ENCODE data around the gene EPOP. TPM values are rescaled to one million over a fixed set of nuclear protein-coding genes. Genes with fewer than 3 reads are reported as not detected.

Gene EPOP
- total and polyA plus RNA-seq, 2 of the 13 experiments (the other 11 are each of a cell fraction or from before 2014, with no cell fraction given), result 14.7 to 37.8 TPM

DNA sequence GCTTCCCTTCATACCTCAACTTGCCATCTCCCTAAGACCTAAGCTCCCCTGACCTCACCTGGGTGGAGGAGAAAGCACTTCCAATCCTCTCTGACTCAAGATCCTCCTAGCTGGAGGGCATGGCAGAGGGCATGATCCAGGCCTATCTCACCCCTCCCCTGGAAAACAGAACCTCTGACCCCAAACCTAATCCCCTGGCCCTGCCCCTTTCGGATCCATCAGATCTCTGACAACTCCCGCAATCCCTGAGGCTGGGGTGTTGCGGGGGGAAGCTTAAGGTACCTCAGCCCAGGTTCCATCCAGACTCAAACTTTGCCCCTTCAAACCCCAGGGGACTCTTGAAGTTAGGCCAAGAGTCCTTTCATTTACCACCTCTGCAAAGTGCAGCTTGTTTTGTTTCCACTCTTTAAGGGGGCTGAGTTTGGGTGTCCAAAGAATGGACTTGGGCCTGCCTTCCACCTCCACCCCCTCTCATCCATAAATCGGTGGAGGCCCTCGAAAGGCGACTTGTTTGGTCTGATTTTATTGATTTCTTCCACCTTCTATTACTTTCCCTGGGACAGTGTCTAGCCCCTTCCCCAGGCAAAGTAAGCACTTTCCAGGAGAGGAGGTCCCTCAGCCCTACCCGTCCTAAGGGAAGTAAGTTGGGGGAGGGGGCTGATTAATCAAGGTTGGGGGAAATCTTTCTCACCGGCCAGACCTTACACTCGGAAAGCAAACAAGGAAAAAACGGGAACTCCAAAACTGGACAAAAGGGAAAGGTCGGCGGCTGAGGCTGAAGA is 2.6 kb downstream of the EPOP start (continued):
- TF ChIP-seq, protein P1, sequence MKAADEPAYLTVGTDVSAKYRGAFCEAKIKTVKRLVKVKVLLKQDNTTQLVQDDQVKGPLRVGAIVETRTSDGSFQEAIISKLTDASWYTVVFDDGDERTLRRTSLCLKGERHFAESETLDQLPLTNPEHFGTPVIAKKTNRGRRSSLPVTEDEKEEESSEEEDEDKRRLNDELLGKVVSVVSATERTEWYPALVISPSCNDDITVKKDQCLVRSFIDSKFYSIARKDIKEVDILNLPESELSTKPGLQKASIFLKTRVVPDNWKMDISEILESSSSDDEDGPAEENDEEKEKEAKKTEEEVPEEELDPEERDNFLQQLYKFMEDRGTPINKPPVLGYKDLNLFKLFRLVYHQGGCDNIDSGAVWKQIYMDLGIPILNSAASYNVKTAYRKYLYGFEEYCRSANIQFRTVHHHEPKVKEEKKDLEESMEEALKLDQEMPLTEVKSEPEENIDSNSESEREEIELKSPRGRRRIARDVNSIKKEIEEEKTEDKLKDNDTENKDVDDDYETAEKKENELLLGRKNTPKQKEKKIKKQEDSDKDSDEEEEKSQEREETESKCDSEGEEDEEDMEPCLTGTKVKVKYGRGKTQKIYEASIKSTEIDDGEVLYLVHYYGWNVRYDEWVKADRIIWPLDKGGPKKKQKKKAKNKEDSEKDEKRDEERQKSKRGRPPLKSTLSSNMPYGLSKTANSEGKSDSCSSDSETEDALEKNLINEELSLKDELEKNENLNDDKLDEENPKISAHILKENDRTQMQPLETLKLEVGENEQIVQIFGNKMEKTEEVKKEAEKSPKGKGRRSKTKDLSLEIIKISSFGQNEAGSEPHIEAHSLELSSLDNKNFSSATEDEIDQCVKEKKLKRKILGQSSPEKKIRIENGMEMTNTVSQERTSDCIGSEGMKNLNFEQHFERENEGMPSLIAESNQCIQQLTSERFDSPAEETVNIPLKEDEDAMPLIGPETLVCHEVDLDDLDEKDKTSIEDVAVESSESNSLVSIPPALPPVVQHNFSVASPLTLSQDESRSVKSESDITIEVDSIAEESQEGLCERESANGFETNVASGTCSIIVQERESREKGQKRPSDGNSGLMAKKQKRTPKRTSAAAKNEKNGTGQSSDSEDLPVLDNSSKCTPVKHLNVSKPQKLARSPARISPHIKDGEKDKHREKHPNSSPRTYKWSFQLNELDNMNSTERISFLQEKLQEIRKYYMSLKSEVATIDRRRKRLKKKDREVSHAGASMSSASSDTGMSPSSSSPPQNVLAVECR (CRISPR knock-in tag; IDR thresholded peaks at IDR 0.05; ENCODE audit: borderline replicate concordance), result peak; percentile 49; the same call in 1 of the 2 replicates
- TF ChIP-seq, protein P2, sequence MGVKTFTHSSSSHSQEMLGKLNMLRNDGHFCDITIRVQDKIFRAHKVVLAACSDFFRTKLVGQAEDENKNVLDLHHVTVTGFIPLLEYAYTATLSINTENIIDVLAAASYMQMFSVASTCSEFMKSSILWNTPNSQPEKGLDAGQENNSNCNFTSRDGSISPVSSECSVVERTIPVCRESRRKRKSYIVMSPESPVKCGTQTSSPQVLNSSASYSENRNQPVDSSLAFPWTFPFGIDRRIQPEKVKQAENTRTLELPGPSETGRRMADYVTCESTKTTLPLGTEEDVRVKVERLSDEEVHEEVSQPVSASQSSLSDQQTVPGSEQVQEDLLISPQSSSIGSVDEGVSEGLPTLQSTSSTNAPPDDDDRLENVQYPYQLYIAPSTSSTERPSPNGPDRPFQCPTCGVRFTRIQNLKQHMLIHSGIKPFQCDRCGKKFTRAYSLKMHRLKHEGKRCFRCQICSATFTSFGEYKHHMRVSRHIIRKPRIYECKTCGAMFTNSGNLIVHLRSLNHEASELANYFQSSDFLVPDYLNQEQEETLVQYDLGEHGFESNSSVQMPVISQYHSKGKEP (CRISPR knock-in tag; IDR thresholded peaks at IDR 0.05), result peak; percentile 18; the same call in 1 of the 2 replicates
- TF ChIP-seq DNMT1 (CRISPR knock-in tag; IDR thresholded peaks at IDR 0.05) (peak; percentile 46; the same call in 1 of the 2 replicates), ZBTB7A (CRISPR knock-in tag; IDR thresholded peaks at IDR 0.05) (peak; percentile 53), IRF2 (CRISPR knock-in tag; IDR thresholded peaks at IDR 0.05) (0 out of 2 replicates have a peak, but pooled peaks have one; percentile 23), SNAPC2 (CRISPR knock-in tag; IDR thresholded peaks at IDR 0.05) (0 out of 2 replicates have a peak, but pooled peaks have one; percentile 38), SALL1 (CRISPR knock-in tag; IDR thresholded peaks at IDR 0.05) (0 out of 2 replicates have a peak, but pooled peaks have one; percentile 47), ZNF501 (CRISPR knock-in tag; IDR thresholded peaks at IDR 0.05) (0 out of 2 replicates have a peak, but pooled peaks have one; percentile 34)
- TF ChIP-seq, protein P3, sequence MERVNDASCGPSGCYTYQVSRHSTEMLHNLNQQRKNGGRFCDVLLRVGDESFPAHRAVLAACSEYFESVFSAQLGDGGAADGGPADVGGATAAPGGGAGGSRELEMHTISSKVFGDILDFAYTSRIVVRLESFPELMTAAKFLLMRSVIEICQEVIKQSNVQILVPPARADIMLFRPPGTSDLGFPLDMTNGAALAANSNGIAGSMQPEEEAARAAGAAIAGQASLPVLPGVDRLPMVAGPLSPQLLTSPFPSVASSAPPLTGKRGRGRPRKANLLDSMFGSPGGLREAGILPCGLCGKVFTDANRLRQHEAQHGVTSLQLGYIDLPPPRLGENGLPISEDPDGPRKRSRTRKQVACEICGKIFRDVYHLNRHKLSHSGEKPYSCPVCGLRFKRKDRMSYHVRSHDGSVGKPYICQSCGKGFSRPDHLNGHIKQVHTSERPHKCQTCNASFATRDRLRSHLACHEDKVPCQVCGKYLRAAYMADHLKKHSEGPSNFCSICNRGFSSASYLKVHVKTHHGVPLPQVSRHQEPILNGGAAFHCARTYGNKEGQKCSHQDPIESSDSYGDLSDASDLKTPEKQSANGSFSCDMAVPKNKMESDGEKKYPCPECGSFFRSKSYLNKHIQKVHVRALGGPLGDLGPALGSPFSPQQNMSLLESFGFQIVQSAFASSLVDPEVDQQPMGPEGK (CRISPR knock-in tag; IDR thresholded peaks at IDR 0.05), result peak; percentile 62
- TF ChIP-seq, protein P4, sequence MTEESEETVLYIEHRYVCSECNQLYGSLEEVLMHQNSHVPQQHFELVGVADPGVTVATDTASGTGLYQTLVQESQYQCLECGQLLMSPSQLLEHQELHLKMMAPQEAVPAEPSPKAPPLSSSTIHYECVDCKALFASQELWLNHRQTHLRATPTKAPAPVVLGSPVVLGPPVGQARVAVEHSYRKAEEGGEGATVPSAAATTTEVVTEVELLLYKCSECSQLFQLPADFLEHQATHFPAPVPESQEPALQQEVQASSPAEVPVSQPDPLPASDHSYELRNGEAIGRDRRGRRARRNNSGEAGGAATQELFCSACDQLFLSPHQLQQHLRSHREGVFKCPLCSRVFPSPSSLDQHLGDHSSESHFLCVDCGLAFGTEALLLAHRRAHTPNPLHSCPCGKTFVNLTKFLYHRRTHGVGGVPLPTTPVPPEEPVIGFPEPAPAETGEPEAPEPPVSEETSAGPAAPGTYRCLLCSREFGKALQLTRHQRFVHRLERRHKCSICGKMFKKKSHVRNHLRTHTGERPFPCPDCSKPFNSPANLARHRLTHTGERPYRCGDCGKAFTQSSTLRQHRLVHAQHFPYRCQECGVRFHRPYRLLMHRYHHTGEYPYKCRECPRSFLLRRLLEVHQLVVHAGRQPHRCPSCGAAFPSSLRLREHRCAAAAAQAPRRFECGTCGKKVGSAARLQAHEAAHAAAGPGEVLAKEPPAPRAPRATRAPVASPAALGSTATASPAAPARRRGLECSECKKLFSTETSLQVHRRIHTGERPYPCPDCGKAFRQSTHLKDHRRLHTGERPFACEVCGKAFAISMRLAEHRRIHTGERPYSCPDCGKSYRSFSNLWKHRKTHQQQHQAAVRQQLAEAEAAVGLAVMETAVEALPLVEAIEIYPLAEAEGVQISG (CRISPR knock-in tag; IDR thresholded peaks at IDR 0.05), result peak; percentile 25
